Head of caudate nucleus (tissue), 42 donors: Measurements from ENCODE around the gene EXOC3L2.

ENCODE experiments used
- DNase-seq, 42 donors: peaks; one replicate each; pipeline versions ENCODE4 v3.0.0 to v3.0.0-alpha.2; 2020 to 2021; ENCODE audit warnings: mixed read lengths in 7 of 42
- intact Hi-C: fragments of 100-400 bp; cut with DNase I; formaldehyde crosslinking; loops from one replicate; pipeline ENCODE4 v1.15.0; 2022

The EXOC3L2 gene

DNA sequence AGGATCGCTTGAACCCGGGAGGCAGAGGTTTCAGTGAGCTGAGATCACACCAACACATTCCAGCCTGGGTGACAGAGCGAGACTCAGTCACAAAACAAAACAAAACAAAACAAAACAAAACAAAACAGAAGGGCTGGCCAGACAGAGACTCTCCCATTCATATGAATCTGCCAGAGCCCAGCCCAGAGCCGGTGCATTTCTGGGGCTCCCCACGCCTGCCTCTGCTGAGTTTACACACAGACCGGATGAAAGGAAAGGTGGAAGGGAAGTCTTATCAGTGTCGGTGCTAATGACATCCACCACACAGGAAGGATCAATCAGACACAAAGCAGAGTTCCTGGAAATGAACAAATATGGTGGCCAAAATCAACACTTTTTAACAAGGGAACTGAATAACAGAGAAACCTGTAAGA, 74.0 kb downstream of the EXOC3L2 start:
- intact Hi-C loops: no loop called here
- no peak for DNase-seq

DNA sequence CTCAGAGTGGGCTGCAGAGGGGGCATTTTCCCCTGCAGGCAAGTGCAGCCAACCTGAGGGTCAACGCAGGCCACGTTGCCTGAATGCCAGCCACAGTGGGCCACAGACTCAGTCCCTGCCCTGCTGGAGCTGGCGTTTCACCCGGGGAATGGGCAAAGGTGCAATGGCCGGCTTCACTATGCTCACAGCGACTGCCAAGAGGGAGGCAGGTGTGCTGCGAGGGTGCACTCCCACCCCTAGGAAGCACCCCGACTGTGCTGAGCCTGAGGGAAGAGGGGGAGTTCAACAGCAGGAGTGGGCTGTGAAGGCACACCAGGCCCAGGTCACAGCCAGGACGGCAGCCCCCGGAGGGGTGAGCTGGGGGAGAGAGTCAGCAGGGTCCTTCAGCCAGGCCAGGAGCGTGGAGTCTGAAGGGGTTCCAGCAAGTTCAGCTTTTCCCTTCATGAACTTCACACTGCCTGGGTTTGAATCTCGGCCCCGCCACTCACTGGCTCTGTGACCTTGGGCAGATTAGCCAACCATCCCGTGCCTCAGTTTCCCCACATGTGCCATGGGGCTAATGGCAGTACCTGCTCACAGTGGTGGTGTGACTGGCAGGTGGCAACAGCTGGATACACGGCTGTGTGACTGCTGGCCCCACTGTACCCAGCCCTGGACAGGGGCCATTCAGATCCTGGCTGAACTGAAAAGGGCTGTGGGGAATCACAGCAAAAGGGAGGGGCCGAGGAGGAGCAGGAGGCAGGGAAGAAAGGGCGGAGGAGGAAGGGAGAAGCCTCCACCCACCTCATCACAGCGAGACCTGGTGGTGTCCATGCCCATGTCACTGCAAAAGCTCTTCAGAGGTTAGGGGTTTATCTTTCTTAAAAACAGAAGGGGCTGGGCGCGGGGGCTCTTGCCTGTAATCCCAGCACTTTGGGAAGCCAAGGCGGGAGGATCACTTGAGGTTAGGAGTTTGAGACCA, 74.8 kb downstream of the EXOC3L2 start:
- intact Hi-C loops: no loop called here
- no peak for DNase-seq

DNA sequence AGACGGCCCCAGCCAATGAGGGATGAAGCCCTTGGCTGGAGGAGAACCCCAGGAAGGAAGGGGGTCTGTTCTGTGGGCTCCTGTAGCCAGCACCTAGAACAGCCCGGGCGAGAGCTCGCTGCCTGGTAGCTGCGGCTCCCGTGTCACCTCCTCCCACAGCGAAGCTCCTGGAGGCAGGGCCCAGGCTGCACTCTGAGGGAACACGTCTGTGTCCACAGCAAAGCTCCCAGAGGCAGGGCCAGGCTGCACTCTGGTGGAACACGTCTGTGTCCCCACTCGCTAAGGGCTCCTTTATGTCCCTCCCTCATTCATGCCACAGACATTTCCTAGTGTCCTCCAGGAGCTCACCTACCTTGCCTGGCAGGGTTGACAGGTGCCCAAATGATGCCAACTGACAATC, 75.6 kb downstream of the EXOC3L2 start:
- intact Hi-C loops: no loop called here
- DNase-seq: no peak

DNA sequence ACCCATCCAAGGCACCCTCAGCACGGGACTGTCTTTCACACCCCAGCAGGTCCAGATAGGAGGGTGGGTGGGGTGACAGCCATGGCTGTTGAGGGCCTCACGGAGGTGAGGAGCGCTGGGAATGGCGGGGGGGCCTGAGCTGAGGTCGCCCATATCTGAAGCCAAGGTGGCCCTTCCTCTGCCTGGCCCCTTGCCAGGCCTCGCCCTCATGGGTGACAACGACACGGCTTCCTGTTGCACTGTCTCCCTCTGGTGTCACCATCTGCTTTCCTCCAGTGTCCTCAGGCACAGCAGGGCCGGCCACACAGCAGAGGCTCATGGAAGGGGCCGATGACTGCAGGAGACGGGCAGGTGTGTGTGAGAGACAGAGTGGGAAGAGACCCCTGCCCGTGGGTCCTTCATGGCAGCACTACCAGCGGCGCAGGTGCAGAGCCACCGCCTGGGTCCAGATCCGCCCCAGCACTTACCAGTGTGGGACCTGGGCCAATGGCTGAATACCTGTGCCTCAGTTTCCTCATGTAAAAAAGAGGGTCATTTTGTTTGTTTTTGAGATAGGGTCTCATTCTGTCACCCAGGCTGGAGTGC, 76.3 kb downstream of the EXOC3L2 start:
- no peak for DNase-seq

DNA sequence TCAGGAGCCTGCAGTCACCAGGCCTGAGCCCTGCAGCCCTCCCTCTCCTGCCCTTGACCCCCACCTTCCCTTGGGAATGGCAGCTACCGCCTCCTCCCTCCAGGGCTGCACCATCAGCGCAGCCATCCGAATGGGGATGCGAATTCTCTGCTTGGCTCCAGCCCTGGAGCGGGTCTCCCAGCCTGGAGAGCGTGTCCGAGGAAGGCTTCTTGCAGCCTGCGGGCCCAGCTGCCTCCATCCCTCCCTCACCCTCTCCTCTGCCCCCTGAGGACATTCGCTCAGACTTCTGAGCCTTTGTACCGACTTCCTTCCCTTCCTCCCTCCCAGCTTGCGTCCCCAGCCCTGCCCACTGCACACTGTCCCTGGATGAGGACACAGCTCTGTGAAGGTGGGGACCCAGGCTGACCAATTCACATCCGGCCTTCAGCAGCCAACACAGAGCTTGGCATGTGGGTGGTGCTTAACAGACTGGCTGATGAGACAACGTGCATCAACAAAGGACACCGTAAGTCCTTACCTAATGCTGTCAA, 78.4 kb downstream of the EXOC3L2 start:
- intact Hi-C loops: no loop called here
- DNase-seq: no peak

More for the DNA sequence above, 76.3 kb downstream of the EXOC3L2 start:
- intact Hi-C loops: no loop called here

DNA sequence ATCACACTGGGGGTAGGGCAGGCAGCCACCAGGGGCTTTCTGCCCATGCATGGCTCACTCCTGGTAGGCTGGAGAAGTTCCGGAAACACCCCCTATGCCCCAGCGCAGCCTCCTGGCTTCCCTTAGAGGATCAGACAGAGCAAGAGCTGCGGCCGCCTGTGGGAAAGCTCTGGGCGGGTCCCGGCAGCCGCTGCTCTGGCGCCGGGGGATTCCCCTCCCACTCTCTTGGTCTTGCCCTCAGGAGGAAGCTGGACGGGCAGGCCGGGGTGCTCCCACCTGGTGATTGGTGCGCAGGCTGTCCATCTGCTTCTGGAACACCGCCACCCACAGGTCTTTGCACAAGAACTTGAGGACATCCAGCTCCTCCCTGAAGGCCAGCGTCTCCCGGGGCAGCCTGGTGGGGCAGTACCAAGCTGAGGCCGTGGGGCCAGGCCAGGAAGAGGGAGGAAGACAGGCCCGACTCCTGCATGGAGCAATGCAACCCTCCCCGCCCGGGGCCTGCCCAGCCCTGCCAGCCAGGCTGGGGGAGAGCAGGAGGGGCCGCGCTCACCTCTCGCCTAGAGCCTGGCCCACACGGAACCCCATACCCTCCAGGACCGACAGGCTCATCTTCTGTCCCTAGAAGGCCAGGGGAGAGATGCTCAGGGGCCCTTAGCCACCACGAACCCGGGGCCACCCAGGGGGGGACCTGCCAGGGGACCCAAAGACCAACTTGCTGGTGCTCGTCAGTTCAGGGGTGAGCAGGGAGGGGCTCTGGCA, 80.5 kb downstream of the EXOC3L2 start:
- intact Hi-C loops: no loop called here

DNA sequence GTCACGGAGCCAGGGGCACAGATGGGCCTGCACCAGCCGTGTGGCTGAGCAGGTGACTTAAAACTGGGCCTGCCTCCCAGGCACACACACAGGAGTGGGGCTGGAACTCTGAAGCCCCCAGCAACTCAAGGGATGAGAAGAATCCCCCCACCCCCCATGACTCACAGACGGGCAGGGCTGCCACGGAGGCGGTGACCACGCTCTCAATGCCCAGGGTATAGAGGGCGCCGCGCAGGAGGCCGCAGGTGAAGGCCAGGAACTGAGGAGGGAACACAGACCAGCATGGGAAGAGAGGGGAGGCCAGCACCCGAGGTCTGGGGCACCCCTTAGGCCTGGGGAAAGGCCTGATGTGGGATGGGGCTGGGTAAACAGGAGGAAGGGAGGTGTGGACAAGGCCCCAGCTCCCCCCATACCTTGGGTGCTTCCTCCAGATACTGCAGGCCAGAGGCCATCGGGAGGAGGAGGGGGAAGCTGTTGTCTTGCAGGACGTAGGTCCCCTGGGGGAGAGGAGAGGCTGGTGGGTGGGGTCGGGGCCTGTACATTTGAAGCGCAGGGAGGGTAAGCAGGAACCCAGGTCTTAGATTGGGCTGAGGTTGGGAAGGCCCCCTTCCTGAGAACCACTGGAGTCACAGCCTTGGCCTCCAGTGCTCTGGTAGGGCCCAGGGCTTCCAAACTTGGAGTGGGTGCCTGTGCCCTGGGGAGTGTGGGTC, 81.3 kb downstream of the EXOC3L2 start:
- DNase-seq: no peak
- intact Hi-C loops: no loop called here

More for the DNA sequence above, 80.5 kb downstream of the EXOC3L2 start:
- DNase-seq: no peak

DNA sequence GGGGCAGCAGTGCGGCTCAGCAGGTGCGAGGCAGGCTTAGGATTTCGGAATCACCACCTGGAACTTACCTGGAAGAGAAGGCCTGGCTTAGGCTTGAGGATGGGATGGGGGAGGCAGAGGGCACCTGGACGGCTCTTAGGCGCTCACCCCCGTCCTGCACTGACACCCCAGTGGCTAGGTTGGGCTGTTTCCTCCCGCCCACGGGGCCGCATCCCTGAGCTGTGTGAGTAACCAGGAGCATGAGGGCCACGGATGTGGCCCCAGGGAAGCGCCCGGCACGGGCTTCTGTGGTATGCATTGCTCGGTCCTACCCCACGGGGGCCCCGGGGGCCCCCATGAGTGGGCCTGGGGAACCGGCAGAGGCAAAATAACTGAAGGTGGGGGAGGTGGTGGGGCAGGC, 82.1 kb downstream of the EXOC3L2 start:
- no peak for DNase-seq
- intact Hi-C loops: no loop called here

DNA sequence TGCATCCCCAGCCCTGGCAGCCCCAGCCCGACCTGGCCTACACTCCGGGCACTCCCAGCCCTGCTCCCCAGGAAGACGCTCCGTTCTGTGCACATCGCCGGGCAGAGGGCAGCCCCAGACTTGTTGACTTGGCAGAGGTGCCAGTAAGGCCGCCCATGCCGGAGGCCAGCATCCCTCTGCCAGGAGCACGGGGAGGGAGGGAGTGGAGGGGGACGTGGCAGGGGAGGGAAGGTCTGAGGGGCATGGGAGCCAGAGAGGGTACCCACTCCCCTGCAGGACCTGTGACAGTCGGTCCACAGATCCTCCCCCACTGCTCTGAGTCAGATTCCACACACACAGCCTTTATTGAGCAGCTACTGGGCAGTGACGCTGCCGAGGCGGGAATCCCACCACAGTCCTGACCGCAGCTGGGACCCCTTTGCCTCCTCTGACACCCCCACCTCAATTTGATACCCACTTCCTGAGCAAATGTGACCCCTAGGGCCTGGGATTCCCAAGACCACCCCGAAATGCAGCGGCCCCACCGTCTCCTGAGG, 82.5 kb downstream of the EXOC3L2 start:
- intact Hi-C loops: no loop called here
- no peak for DNase-seq
